ENCODE results near the gene IFI35.
A peak's percentile ranks its signal among the peaks of the same experiment; 100 is the strongest.

The IFI35 gene

DNA sequence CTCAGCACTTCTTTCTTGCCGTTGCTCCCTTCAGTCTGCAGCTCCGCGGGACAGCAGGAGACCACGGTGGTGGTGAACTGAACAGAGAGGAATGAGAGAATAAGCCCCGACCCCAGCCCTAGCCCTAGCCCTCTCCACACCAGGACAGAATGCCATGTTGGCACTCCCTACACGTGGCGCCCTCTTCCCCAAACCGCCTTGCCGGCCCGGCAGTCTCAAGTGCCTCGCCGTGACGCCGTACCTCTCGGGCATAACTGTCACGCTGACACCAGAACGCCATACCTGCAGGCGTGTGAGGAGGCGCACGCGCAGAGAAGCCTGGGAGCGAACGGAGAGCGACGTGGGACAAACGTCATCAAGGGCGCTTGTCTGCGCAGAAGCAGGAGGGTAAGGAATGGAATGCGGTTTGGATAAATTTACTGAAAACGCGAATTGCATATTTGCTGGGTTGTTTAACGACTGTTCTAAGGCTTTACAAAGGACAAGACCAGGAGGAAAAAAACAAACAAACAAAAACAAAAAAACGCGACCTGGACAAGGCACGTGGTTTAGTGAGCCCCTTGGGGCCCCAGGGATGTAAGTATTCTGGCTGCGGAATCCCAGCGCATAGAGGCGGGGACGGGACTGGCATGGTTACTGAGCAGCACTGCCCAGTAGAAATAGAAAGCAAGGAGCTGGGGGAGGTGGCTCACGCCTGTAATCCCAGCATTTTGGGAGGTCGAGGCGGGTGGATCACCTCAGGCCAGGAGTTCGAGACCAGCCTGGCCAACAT is 42.2 kb upstream of the IFI35 start, which contains the start of gene AARSD1 (continued):
- TF ChIP-seq ZNF366 (tag by site-specific recombination; conservative IDR thresholded peaks at IDR 0.05) (peak; percentile 55), ZNF510 (tag by site-specific recombination; IDR thresholded peaks at IDR 0.05; ENCODE audit: insufficient replicate concordance) (no peak), ZNF19 (tag by site-specific recombination; IDR thresholded peaks at IDR 0.05; ENCODE audit: low read depth) (no peak)
- TF ChIP-seq, protein P1, sequence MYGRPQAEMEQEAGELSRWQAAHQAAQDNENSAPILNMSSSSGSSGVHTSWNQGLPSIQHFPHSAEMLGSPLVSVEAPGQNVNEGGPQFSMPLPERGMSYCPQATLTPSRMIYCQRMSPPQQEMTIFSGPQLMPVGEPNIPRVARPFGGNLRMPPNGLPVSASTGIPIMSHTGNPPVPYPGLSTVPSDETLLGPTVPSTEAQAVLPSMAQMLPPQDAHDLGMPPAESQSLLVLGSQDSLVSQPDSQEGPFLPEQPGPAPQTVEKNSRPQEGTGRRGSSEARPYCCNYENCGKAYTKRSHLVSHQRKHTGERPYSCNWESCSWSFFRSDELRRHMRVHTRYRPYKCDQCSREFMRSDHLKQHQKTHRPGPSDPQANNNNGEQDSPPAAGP (tag by site-specific recombination; IDR thresholded peaks at IDR 0.05): peak; percentile 62; the same call in 1 of the 2 replicates

DNA sequence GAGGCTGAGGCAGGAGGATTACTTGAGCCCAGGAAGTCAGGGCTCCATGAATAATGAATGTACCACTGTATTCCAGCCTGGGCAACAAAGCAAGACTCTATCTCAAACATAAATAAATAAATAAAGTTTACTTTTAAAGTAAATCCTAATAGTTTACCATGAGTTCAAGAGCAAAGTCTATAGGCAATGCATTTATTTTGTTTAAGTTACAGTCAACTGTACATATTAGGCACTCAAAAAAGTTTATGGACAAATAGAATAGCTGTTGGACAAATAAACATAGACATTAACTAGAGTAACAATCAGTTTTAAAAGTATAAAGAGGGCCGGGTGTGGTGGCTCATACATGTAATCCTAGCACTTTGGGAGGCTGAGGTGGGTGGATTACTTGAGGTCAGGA is 38.7 kb upstream of the IFI35 start:
- POLR2A ChIA-PET: interaction anchor here (0.6 kb wide), 1 partner anchor 12 kb away, joined by 5 read pairs; no protein-coding TSS in a partner anchor
- Histone ChIP-seq H3K27ac (ENCODE audit: extremely low read depth, low read depth, low read length) (no peak overlapping the region), H3K9me3 (ENCODE audit: control insufficient read depth, insufficient read depth, low read depth, low read length) (no peaks in the 10 kb centered on the region), H3K4me1 (ENCODE audit: control insufficient read depth, insufficient read depth, low read length) (no peaks in the 10 kb centered on the region), H3K36me3 (ENCODE audit: control insufficient read depth in 2 of 2, insufficient read depth in 1 of 2, low read length in 2 of 2) (peaks cover 2% of the 10 kb centered on the region in 2 experiments; a peak in 2 of 3 replicates), H3K4me3 (ENCODE audit: low read depth, low read length) (no peak overlapping the region)
- CTCF ChIA-PET: interaction anchor here (0.6 kb wide), 2 partner anchors 30 to 148 kb away, joined by 4 to 5 read pairs; partner anchors contain the start of gene RPL27
- TF ChIP-seq, protein P2, sequence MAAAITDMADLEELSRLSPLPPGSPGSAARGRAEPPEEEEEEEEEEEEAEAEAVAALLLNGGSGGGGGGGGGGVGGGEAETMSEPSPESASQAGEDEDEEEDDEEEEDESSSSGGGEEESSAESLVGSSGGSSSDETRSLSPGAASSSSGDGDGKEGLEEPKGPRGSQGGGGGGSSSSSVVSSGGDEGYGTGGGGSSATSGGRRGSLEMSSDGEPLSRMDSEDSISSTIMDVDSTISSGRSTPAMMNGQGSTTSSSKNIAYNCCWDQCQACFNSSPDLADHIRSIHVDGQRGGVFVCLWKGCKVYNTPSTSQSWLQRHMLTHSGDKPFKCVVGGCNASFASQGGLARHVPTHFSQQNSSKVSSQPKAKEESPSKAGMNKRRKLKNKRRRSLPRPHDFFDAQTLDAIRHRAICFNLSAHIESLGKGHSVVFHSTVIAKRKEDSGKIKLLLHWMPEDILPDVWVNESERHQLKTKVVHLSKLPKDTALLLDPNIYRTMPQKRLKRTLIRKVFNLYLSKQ (tag by site-specific recombination; IDR thresholded peaks at IDR 0.05; ENCODE audit: borderline replicate concordance): no peak
- TF ChIP-seq, protein P3, sequence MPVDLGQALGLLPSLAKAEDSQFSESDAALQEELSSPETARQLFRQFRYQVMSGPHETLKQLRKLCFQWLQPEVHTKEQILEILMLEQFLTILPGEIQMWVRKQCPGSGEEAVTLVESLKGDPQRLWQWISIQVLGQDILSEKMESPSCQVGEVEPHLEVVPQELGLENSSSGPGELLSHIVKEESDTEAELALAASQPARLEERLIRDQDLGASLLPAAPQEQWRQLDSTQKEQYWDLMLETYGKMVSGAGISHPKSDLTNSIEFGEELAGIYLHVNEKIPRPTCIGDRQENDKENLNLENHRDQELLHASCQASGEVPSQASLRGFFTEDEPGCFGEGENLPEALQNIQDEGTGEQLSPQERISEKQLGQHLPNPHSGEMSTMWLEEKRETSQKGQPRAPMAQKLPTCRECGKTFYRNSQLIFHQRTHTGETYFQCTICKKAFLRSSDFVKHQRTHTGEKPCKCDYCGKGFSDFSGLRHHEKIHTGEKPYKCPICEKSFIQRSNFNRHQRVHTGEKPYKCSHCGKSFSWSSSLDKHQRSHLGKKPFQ (tag by site-specific recombination; IDR thresholded peaks at IDR 0.05): no peak
- TF ChIP-seq ZNF324 (tag by site-specific recombination; IDR thresholded peaks at IDR 0.05) (no peak), ZNF677 (tag by site-specific recombination; IDR thresholded peaks at IDR 0.05) (no peak), ZNF394 (tag by site-specific recombination; IDR thresholded peaks at IDR 0.05; ENCODE audit: borderline replicate concordance) (no peak), ZNF416 (tag by site-specific recombination; IDR thresholded peaks at IDR 0.05) (no peak), OVOL3 (tag by site-specific recombination; IDR thresholded peaks at IDR 0.05) (no peak), GLI4 (tag by site-specific recombination; IDR thresholded peaks at IDR 0.05) (no peak), ZBTB7A (tag by site-specific recombination; IDR thresholded peaks at IDR 0.05; ENCODE audit: low read depth) (no peak), ZNF558 (tag by site-specific recombination; IDR thresholded peaks at IDR 0.05) (no peak), ZNF239 (tag by site-specific recombination; IDR thresholded peaks at IDR 0.05) (no peak), ZNF211 (tag by site-specific recombination; IDR thresholded peaks at IDR 0.05; ENCODE audit: low read depth) (no peak), ZNF174 (tag by site-specific recombination; IDR thresholded peaks at IDR 0.05) (no peak), ZNF777 (tag by site-specific recombination; IDR thresholded peaks at IDR 0.05; ENCODE audit: borderline replicate concordance) (no peak), ZNF585B (tag by site-specific recombination; IDR thresholded peaks at IDR 0.05) (no peak), ZNF248 (tag by site-specific recombination; IDR thresholded peaks at IDR 0.05) (no peak)
- TF ChIP-seq, protein P4, sequence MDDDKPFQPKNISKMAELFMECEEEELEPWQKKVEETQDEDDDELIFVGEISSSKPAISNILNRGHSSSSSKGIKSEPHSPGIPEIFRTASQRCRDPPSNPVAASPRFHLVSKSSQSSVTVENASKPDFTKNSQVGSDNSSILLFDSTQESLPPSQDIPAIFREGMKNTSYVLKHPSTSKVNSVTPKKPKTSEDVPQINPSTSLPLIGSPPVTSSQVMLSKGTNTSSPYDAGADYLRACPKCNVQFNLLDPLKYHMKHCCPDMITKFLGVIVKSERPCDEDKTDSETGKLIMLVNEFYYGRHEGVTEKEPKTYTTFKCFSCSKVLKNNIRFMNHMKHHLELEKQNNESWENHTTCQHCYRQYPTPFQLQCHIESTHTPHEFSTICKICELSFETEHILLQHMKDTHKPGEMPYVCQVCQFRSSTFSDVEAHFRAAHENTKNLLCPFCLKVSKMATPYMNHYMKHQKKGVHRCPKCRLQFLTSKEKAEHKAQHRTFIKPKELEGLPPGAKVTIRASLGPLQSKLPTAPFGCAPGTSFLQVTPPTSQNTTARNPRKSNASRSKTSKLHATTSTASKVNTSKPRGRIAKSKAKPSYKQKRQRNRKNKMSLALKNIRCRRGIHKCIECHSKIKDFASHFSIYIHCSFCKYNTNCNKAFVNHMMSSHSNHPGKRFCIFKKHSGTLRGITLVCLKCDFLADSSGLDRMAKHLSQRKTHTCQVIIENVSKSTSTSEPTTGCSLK (tag by site-specific recombination; IDR thresholded peaks at IDR 0.05): no peak
- TF ChIP-seq, protein P5, sequence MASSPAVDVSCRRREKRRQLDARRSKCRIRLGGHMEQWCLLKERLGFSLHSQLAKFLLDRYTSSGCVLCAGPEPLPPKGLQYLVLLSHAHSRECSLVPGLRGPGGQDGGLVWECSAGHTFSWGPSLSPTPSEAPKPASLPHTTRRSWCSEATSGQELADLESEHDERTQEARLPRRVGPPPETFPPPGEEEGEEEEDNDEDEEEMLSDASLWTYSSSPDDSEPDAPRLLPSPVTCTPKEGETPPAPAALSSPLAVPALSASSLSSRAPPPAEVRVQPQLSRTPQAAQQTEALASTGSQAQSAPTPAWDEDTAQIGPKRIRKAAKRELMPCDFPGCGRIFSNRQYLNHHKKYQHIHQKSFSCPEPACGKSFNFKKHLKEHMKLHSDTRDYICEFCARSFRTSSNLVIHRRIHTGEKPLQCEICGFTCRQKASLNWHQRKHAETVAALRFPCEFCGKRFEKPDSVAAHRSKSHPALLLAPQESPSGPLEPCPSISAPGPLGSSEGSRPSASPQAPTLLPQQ (tag by site-specific recombination; IDR thresholded peaks at IDR 0.05): no peak
- TF ChIP-seq, protein P6, sequence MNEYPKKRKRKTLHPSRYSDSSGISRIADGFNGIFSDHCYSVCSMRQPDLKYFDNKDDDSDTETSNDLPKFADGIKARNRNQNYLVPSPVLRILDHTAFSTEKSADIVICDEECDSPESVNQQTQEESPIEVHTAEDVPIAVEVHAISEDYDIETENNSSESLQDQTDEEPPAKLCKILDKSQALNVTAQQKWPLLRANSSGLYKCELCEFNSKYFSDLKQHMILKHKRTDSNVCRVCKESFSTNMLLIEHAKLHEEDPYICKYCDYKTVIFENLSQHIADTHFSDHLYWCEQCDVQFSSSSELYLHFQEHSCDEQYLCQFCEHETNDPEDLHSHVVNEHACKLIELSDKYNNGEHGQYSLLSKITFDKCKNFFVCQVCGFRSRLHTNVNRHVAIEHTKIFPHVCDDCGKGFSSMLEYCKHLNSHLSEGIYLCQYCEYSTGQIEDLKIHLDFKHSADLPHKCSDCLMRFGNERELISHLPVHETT (tag by site-specific recombination; IDR thresholded peaks at IDR 0.05): no peak
- TF ChIP-seq, protein P7, sequence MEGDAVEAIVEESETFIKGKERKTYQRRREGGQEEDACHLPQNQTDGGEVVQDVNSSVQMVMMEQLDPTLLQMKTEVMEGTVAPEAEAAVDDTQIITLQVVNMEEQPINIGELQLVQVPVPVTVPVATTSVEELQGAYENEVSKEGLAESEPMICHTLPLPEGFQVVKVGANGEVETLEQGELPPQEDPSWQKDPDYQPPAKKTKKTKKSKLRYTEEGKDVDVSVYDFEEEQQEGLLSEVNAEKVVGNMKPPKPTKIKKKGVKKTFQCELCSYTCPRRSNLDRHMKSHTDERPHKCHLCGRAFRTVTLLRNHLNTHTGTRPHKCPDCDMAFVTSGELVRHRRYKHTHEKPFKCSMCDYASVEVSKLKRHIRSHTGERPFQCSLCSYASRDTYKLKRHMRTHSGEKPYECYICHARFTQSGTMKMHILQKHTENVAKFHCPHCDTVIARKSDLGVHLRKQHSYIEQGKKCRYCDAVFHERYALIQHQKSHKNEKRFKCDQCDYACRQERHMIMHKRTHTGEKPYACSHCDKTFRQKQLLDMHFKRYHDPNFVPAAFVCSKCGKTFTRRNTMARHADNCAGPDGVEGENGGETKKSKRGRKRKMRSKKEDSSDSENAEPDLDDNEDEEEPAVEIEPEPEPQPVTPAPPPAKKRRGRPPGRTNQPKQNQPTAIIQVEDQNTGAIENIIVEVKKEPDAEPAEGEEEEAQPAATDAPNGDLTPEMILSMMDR (tag by site-specific recombination; IDR thresholded peaks at IDR 0.05): no peak

Measured in HEK293 (cell line).